MCF 10A (cell line): Measurements from ENCODE around the gene TXLNG. TPM values are rescaled to one million over a fixed set of nuclear protein-coding genes. Genes with fewer than 3 reads are reported as not detected.
A peak's percentile ranks its signal among the peaks of the same experiment; 100 is the strongest.

Source experiments
- BruUV-seq: library from RNA; stranded (reverse); fragments of 400-500 nt; replicated peaks from 2 replicates; lab custom pipeline; 2021; lab: Mats Ljungman, UMichigan
- CTCF ChIA-PET: fragments of 300-600 bp; sonication (Branson Sonifier 250); formaldehyde crosslinking; extraction: SDS; loops from one replicate; lab custom pipeline; 2021; ENCODE audit warnings: antibody characterized with exemption, inconsistent platforms; lab: Yijun Ruan, JAX
- POLR2A ChIA-PET: fragments of 300-600, 350-650 bp; sonication (Branson Sonifier 250); formaldehyde crosslinking; extraction: SDS; loops from one replicate; lab custom pipeline; 2020; ENCODE audit warnings: antibody characterized with exemption, inconsistent platforms; lab: Yijun Ruan, JAX
- DNase-seq: peaks from one replicate; pipeline ENCODE4 v3.0.0-alpha.2; 2018; ENCODE audit not compliant: unreplicated experiment
- H3K27ac Mint-ChIP-seq: one replicate; pipeline ENCODE4 v1.8.0; 2022; ENCODE audit warnings: mild to moderate bottlenecking, low read depth, mixed read lengths; ENCODE audit not compliant: unreplicated experiment
- H3K27me3 Mint-ChIP-seq: one replicate; pipeline ENCODE4 v1.8.0; 2022; ENCODE audit warnings: mixed read lengths; ENCODE audit not compliant: insufficient read depth, unreplicated experiment
- H3K36me3 Mint-ChIP-seq: one replicate; pipeline ENCODE4 v1.8.0; 2022; ENCODE audit warnings: mild to moderate bottlenecking, moderate library complexity, mixed read lengths; ENCODE audit not compliant: insufficient read depth, unreplicated experiment
- H3K4me1 Mint-ChIP-seq: one replicate; pipeline ENCODE4 v1.8.0; 2022; ENCODE audit warnings: mixed read lengths; ENCODE audit not compliant: insufficient read depth, unreplicated experiment
- H3K4me3 Mint-ChIP-seq: one replicate; pipeline ENCODE4 v1.8.0; 2022; ENCODE audit warnings: mild to moderate bottlenecking, moderate library complexity, mixed read lengths; ENCODE audit not compliant: unreplicated experiment
- H3K9me3 Mint-ChIP-seq: one replicate; pipeline ENCODE4 v1.8.0; 2022; ENCODE audit warnings: mixed read lengths; ENCODE audit not compliant: unreplicated experiment
- CTCF ChIP-seq: fragments of 200-600 bp; IDR thresholded peaks from one replicate; pipeline ENCODE4 v1.8.0; 2022; ENCODE audit warnings: antibody characterized with exemption, mild to moderate bottlenecking; ENCODE audit not compliant: unreplicated experiment
- intact Hi-C: fragments of 100-400 bp; cut with micrococcal nuclease; formaldehyde crosslinking; loops from 2 replicates; pipeline ENCODE4 v1.14.1; 2022
- total RNA-seq: library from RNA; stranded (reverse); gene quantifications from 2 replicates; pipeline ENCODE4 v1.2.3, GENCODE V29; 2022

Gene TXLNG
- total RNA-seq, 1 experiment from 2014 or later: 43.2 TPM

GRCh38 chrX:16819634-16820033, 33.4 kb downstream of the TXLNG start:
- no TSS peak for BruUV-seq
- POLR2A ChIA-PET: interaction anchor here (0.9 to 1.1 kb wide), 3 partner anchors 9 to 31 kb away, joined by 3 read pairs; no protein-coding TSS in a partner anchor
- Mint-ChIP-seq H3K27me3 (no peaks in the 10 kb centered on the region), H3K36me3 (peaks cover 74% of the 10 kb centered on the region), H3K27ac (no peak overlapping the region), H3K9me3 (no peaks in the 10 kb centered on the region), H3K4me1 (peaks cover 10% of the 10 kb centered on the region), H3K4me3 (no peak overlapping the region)
- intact Hi-C loops: loop anchor here (10.0 kb wide), 1 partner anchor 265 kb away; no protein-coding TSS in a partner anchor
- CTCF ChIA-PET: interaction anchor here (1.2 to 1.4 kb wide), 3 partner anchors 11 to 227 kb away, joined by 3 to 5 read pairs (median 3); no protein-coding TSS in a partner anchor
- no peak for DNase-seq
- no peak for TF ChIP-seq CTCF

GRCh38 chrX:16822723-16823122, 36.5 kb downstream of the TXLNG start:
- peak; percentile 35 for DNase-seq
- peaks cover 15% of the 10 kb centered on the region for H3K4me1 Mint-ChIP-seq
- POLR2A ChIA-PET: no interaction called here
- peak overlapping the region; percentile 66 for H3K27ac Mint-ChIP-seq
- no peaks in the 10 kb centered on the region for H3K9me3 Mint-ChIP-seq
- TF ChIP-seq CTCF: no peak
- peaks cover 77% of the 10 kb centered on the region for H3K36me3 Mint-ChIP-seq
- CTCF ChIA-PET: interaction anchor here (1.0 to 1.4 kb wide), 2 partner anchors 10 to 224 kb away, joined by 3 to 4 read pairs; no protein-coding TSS in a partner anchor
- H3K27me3 Mint-ChIP-seq: no peaks in the 10 kb centered on the region
- intact Hi-C loops: loop anchor here (10.0 kb wide), 1 partner anchor 262 kb away; no protein-coding TSS in a partner anchor
- no TSS peak for BruUV-seq
- no peak overlapping the region for H3K4me3 Mint-ChIP-seq

GRCh38 chrX:16825264-16826035, 39.2 kb downstream of the TXLNG start:
- no peak overlapping the region for H3K27ac Mint-ChIP-seq

More at GRCh38 chrX:16825264-16826035, 39.2 kb downstream of the TXLNG start:
- no peak for TF ChIP-seq CTCF
- ChIA-PET POLR2A (interaction anchor here (0.7 to 4.3 kb wide), 6 partner anchors 14 to 227 kb away, joined by 3 to 31 read pairs (median 5); partner anchors contain the start of gene SYAP1), CTCF (interaction anchor here (0.6 to 6.2 kb wide), 29 partner anchors 8 to 467 kb away, joined by 3 to 87 read pairs (median 5); partner anchors contain the start of gene RBBP7)
- no TSS peak for BruUV-seq
- intact Hi-C loops: loop anchor here (1.0 to 10.0 kb wide), 4 partner anchors 58 to 259 kb away; no protein-coding TSS in a partner anchor
- peak; percentile 24 for DNase-seq
- H3K9me3 Mint-ChIP-seq: no peaks in the 10 kb centered on the region
- H3K27me3 Mint-ChIP-seq: no peaks in the 10 kb centered on the region
- H3K36me3 Mint-ChIP-seq: peaks cover 84% of the 10 kb centered on the region
- peaks cover 15% of the 10 kb centered on the region for H3K4me1 Mint-ChIP-seq
- no peak overlapping the region for H3K4me3 Mint-ChIP-seq
